DOHH2 (cell line): ENCODE measurements around the gene FBXO4.
"Not testable (repeated sequence)": the region's sequence is repeated elsewhere in the genome, so short reads cannot be mapped to it uniquely, and the experiment has no call there.

Experiments
- H3F3A ChIP-seq: fragments of 200-600 bp; sonication (generic), shearing (Covaris generic); 2 replicates; pipeline ENCODE4 v1.6.0; 2016; ENCODE audit warnings: antibody characterized with exemption, mild to moderate bottlenecking; ENCODE audit not compliant: control insufficient read depth, insufficient read depth
- H3K27ac ChIP-seq: fragments of 200-600 bp; sonication (generic); 2 replicates; pipeline ENCODE4 v1.5.1; 2014; ENCODE audit warnings: low read depth, mild to moderate bottlenecking, low read length, moderate library complexity
- H3K27me3 ChIP-seq: fragments of 200-600 bp; sonication (generic); 2 replicates; pipeline ENCODE4 v1.6.1; 2014; ENCODE audit warnings: mild to moderate bottlenecking, low read length, mixed read lengths; ENCODE audit not compliant: control insufficient read depth
- H3K36me3 ChIP-seq: fragments of 200-600 bp; sonication (generic); 2 replicates; pipeline ENCODE4 v1.6.1; 2014; ENCODE audit warnings: mild to moderate bottlenecking, low read length, moderate library complexity, mixed read lengths; ENCODE audit not compliant: control insufficient read depth
- H3K4me1 ChIP-seq: fragments of 200-600 bp; sonication (generic); 2 replicates; pipeline ENCODE4 v1.6.1; 2014; ENCODE audit warnings: mild to moderate bottlenecking, low read length, mixed read lengths; ENCODE audit not compliant: control insufficient read depth
- H3K4me2 ChIP-seq: fragments of 200-600 bp; sonication (generic); 2 replicates; pipeline ENCODE4 v1.6.0; 2014; ENCODE audit warnings: mild to moderate bottlenecking, low read length, moderate library complexity
- H3K4me3 ChIP-seq: fragments of 200-600 bp; sonication (generic); 2 replicates; pipeline ENCODE4 v1.5.1; 2014; ENCODE audit warnings: mild to moderate bottlenecking, low read length, mixed read lengths
- H3K79me2 ChIP-seq: fragments of 200-600 bp; sonication (generic); 2 replicates; pipeline ENCODE4 v1.6.1; 2014; ENCODE audit warnings: mild to moderate bottlenecking, low read length, mixed read lengths; ENCODE audit not compliant: control insufficient read depth
- H3K9me2 ChIP-seq: fragments of 200-600 bp; sonication (generic); replicated peaks from 2 replicates; pipeline ENCODE4 v1.6.1; 2014; ENCODE audit warnings: mild to moderate bottlenecking, low read length, mixed read lengths; ENCODE audit not compliant: control insufficient read depth
- H3K9me3 ChIP-seq: fragments of 200-600 bp; sonication (generic); 2 replicates; pipeline ENCODE4 v1.6.1; 2014; ENCODE audit warnings: antibody characterized with exemption, low read length, mixed read lengths; ENCODE audit not compliant: control insufficient read depth, insufficient read depth
- H4K20me1 ChIP-seq: fragments of 200-600 bp; sonication (generic); 2 replicates; pipeline ENCODE4 v1.6.0; 2014; ENCODE audit warnings: low read depth, mild to moderate bottlenecking, antibody characterized with exemption, low read length, moderate library complexity; ENCODE audit not compliant: control insufficient read depth, insufficient read depth
- EZH2phosphoT487 ChIP-seq: fragments of 200-600 bp; sonication (generic); IDR thresholded peaks from 2 replicates; pipeline ENCODE4 v1.6.1; 2017; ENCODE audit warnings: borderline replicate concordance, mild to moderate bottlenecking, antibody characterized with exemption, low read length, moderate library complexity, mixed read lengths
- TF ChIP-seq, protein P1 (sequence below): fragments of 200-600 bp; sonication (generic); IDR thresholded peaks from one replicate; pipeline ENCODE4 v1.5.1; 2014; ENCODE audit warnings: antibody characterized with exemption, mild to moderate bottlenecking, low read depth, low read length; ENCODE audit not compliant: poor library complexity, severe bottlenecking

Gene FBXO4

DNA sequence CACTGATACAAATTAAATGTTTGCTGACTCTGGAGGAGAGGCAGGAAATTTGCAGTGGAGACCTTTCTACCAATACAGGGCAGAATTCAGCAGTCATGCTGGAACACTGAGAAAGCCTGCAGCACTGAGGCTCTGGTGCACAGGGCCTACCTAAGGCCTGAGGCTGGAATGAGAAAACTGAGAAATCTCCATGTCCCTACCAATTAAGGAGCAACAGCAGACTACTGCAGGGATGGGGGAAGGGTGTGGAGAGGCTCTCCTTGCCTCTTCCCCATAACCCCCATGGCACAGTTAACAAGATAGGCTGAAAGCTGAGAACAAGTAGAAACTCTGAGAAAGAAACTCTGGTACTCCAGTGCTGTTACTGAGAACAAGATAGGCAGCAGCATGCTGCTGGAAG lies 10.5 kb downstream of the FBXO4 start:
- Histone ChIP-seq H3K27ac (no peak overlapping the region), H3K9me2 (no peaks in the 10 kb centered on the region), H3F3A (no peaks in the 10 kb centered on the region), H3K4me1 (no peaks in the 10 kb centered on the region), H3K36me3 (peaks cover 58% of the 10 kb centered on the region), H3K4me2 (no peak overlapping the region), H3K4me3 (no peak overlapping the region), H3K79me2 (no peaks in the 10 kb centered on the region), H3K27me3 (no peaks in the 10 kb centered on the region), H4K20me1 (no peaks in the 10 kb centered on the region), H3K9me3 (no peaks in the 10 kb centered on the region)
- no peak for TF ChIP-seq EZH2phosphoT487
- TF ChIP-seq, protein P1, sequence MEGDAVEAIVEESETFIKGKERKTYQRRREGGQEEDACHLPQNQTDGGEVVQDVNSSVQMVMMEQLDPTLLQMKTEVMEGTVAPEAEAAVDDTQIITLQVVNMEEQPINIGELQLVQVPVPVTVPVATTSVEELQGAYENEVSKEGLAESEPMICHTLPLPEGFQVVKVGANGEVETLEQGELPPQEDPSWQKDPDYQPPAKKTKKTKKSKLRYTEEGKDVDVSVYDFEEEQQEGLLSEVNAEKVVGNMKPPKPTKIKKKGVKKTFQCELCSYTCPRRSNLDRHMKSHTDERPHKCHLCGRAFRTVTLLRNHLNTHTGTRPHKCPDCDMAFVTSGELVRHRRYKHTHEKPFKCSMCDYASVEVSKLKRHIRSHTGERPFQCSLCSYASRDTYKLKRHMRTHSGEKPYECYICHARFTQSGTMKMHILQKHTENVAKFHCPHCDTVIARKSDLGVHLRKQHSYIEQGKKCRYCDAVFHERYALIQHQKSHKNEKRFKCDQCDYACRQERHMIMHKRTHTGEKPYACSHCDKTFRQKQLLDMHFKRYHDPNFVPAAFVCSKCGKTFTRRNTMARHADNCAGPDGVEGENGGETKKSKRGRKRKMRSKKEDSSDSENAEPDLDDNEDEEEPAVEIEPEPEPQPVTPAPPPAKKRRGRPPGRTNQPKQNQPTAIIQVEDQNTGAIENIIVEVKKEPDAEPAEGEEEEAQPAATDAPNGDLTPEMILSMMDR, result no peak

DNA sequence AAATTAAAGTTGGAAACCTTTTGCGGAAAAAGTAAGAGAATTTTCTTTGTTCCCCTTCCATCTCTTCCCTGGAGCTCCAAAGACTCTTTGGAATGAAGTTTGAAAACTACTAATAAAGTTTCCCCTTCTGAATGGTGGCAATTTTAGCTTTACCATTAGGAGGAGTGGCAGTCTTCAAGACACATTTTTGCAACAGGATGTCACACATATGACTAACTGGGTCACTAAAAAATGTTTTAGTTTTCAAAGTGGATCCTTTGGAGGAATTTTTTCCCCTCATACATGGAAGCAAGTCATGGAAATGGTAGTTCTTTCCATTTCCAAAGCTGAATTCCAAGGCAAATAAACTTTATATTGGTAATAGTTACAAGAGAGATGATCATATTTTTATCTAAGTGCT lies 15.6 kb downstream of the FBXO4 start:
- H3F3A ChIP-seq, result no peaks in the 10 kb centered on the region
- H3K9me3 ChIP-seq, result no peaks in the 10 kb centered on the region
- H3K4me3 ChIP-seq, result no peak overlapping the region
- H3K27ac ChIP-seq, result no peak overlapping the region
- no peaks in the 10 kb centered on the region for H3K27me3 ChIP-seq
- TF ChIP-seq, protein P1, result no peak
- TF ChIP-seq EZH2phosphoT487, result no peak
- no peak overlapping the region for H3K4me2 ChIP-seq
- no peaks in the 10 kb centered on the region for H3K79me2 ChIP-seq
- H3K36me3 ChIP-seq, result peaks cover 27% of the 10 kb centered on the region
- no peaks in the 10 kb centered on the region for H3K4me1 ChIP-seq
- no peaks in the 10 kb centered on the region for H3K9me2 ChIP-seq
- no peaks in the 10 kb centered on the region for H4K20me1 ChIP-seq

DNA sequence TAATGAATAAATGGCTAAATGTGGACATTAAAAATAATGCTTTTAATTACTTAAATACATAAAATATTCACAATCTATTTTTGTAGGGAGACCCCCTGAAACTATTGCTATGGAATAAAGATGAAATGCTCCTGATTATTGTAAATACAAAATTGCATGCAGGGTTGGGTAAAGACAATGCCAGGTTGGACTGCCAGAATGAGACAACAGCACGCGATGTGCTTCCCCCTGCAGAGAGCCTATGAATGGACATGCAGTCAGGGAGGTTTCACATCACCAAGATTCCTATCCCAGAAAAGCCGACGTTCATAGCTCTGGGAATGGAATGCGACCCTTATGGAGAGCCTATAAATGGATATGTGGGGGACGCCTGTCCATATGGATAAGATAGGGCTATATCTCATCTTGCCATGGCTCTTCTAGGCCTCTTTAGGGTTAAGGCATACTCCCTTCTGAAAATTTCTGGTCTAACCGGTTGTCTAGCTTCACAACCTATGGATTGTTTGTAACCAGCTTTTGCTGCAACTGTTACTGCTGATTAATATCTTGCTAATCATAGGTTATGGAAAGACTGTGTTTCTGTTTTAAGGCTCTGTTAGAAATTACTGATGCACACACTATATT lies 20.4 kb downstream of the FBXO4 start:
- not testable (repeated sequence) for H3K4me2 ChIP-seq, H3K9me2 ChIP-seq, H3K27me3 ChIP-seq, H3K4me3 ChIP-seq, H3K9me3 ChIP-seq, H4K20me1 ChIP-seq, H3K79me2 ChIP-seq, H3K27ac ChIP-seq, H3K4me1 ChIP-seq, H3K36me3 ChIP-seq, H3F3A ChIP-seq

DNA sequence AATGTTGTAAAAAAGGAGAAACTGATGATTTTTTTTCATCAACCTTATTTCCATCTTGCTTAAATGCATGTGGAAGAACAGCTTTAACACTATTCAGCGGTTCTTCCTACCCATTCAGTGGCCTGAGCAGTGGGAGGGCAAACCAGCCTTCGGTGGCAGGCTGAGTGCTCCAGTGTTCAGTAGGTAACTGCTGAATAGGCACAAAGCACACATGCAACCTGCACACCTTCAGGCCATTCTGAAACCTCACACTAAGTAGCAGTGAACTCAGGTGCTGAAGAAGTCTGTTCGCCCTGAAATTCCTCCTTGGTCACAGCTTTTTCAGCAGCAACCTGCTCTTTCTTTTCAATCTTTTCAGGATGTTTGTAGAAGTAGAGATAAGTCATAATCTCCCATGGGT lies 26.1 kb downstream of the FBXO4 start:
- Histone ChIP-seq H3K27me3 (peaks cover 3% of the 10 kb centered on the region; the same call in 1 of the 2 replicates), H3K79me2 (no peaks in the 10 kb centered on the region), H4K20me1 (no peaks in the 10 kb centered on the region), H3K4me3 (no peak overlapping the region), H3K36me3 (no peaks in the 10 kb centered on the region), H3K9me3 (no peaks in the 10 kb centered on the region), H3F3A (no peaks in the 10 kb centered on the region), H3K9me2 (no peaks in the 10 kb centered on the region), H3K4me1 (no peaks in the 10 kb centered on the region), H3K27ac (no peak overlapping the region), H3K4me2 (no peak overlapping the region)
- no peak for TF ChIP-seq EZH2phosphoT487
- TF ChIP-seq, protein P1, result no peak
